WTC11 (cell line): ENCODE data around the gene CREG2. TPM values are rescaled to one million over a fixed set of nuclear protein-coding genes. Genes with fewer than 3 reads are reported as not detected.

Experiments
- ATAC-seq: fragments of 200-7000 bp; cut with Tn5 transposase; 2 replicates; pipeline ENCODE4 v1.10.0; 2021; ENCODE audit warnings: mild to moderate bottlenecking, moderate library complexity
- CTCF ChIA-PET: fragments of 300-600 bp; sonication (Branson Sonifier 250); formaldehyde crosslinking; loops from one replicate; lab custom pipeline; 2021; ENCODE audit warnings: antibody characterized with exemption; lab: Charles Lee
- POLR2A ChIA-PET: fragments of 350-600 bp; sonication (Branson Sonifier 250); formaldehyde crosslinking; loops from one replicate; lab custom pipeline; 2021; ENCODE audit warnings: antibody characterized with exemption; lab: Charles Lee
- DNase-seq: peaks from one replicate; pipeline ENCODE4 v3.0.0; 2021; ENCODE audit warnings: low spot score
- H3K27ac Mint-ChIP-seq: 2 replicates; pipeline ENCODE4 v1.8.0; 2021; ENCODE audit warnings: mixed read lengths
- H3K27me3 Mint-ChIP-seq: 2 replicates; pipeline ENCODE4 v1.8.0; 2021; ENCODE audit warnings: low read depth, mild to moderate bottlenecking, moderate library complexity, mixed read lengths
- H3K36me3 Mint-ChIP-seq: 2 replicates; pipeline ENCODE4 v1.8.0; 2021; ENCODE audit warnings: mixed read lengths
- H3K4me1 Mint-ChIP-seq: 2 replicates; pipeline ENCODE4 v1.8.0; 2022; ENCODE audit warnings: mixed read lengths
- H3K4me3 Mint-ChIP-seq: 2 replicates; pipeline ENCODE4 v1.8.0; 2021; ENCODE audit warnings: mild to moderate bottlenecking, moderate library complexity, mixed read lengths
- H3K9me3 Mint-ChIP-seq: 2 replicates; pipeline ENCODE4 v1.8.0; 2021; ENCODE audit warnings: mixed read lengths
- AFF4 ChIP-seq: sonication (generic); formaldehyde crosslinking; IDR thresholded peaks from 2 replicates; pipeline ENCODE4 v1.8.1; 2023; ENCODE audit warnings: mild to moderate bottlenecking, missing genetic modification reagents, borderline replicate concordance
- ATF3 ChIP-seq: sonication (generic); formaldehyde crosslinking; conservative IDR thresholded peaks from 2 replicates; pipeline ENCODE4 v1.8.1; 2022; ENCODE audit warnings: mild to moderate bottlenecking, missing genetic modification reagents
- CREB1 ChIP-seq: sonication (generic); formaldehyde crosslinking; IDR thresholded peaks from 2 replicates; pipeline ENCODE4 v1.8.0; 2023; ENCODE audit warnings: mild to moderate bottlenecking, missing genetic modification reagents
- E2F4 ChIP-seq: sonication (generic); formaldehyde crosslinking; IDR thresholded peaks from 2 replicates; pipeline ENCODE4 v1.8.1; 2022; ENCODE audit warnings: low read depth, mild to moderate bottlenecking, moderate library complexity, missing genetic modification reagents, borderline replicate concordance
- E2F5 ChIP-seq: sonication (generic); formaldehyde crosslinking; IDR thresholded peaks from 2 replicates; pipeline ENCODE4 v1.8.1; 2022; ENCODE audit warnings: mild to moderate bottlenecking, moderate library complexity, missing genetic modification reagents
- FOXK1 ChIP-seq: sonication (generic); formaldehyde crosslinking; IDR thresholded peaks from 2 replicates; pipeline ENCODE4 v1.8.0; 2022; ENCODE audit warnings: mild to moderate bottlenecking, moderate library complexity, missing genetic modification reagents
- GRHL2 ChIP-seq: fragments of 250-450 bp; sonication (Bioruptor Pico); IDR thresholded peaks from 2 replicates; pipeline ENCODE4 v1.8.0; 2022; ENCODE audit warnings: mild to moderate bottlenecking, moderate library complexity; ENCODE audit not compliant: insufficient replicate concordance, severe bottlenecking
- HMGA2 ChIP-seq: fragments of 250-450 bp; sonication (Bioruptor Pico); IDR thresholded peaks from 2 replicates; pipeline ENCODE4 v1.4.0; 2021; ENCODE audit warnings: mild to moderate bottlenecking, moderate library complexity
- MXD4 ChIP-seq: fragments of 250-450 bp; sonication (Bioruptor Pico); IDR thresholded peaks from 2 replicates; pipeline ENCODE4 v1.8.0; 2021; ENCODE audit warnings: mild to moderate bottlenecking, moderate library complexity, borderline replicate concordance
- MYBL2 ChIP-seq: sonication (generic); formaldehyde crosslinking; IDR thresholded peaks from 2 replicates; pipeline ENCODE4 v1.8.1; 2023; ENCODE audit warnings: mild to moderate bottlenecking, moderate library complexity, missing genetic modification reagents
- NFYB ChIP-seq: sonication (generic); formaldehyde crosslinking; conservative IDR thresholded peaks from 2 replicates; pipeline ENCODE4 v1.8.0; 2022; ENCODE audit warnings: low read depth, missing genetic modification reagents
- OVOL2 ChIP-seq: fragments of 250-450 bp; sonication (Bioruptor Pico); IDR thresholded peaks from 2 replicates; pipeline ENCODE4 v1.9.0; 2021; ENCODE audit warnings: mild to moderate bottlenecking, borderline replicate concordance
- PRRX2 ChIP-seq: fragments of 250-450 bp; sonication (Bioruptor Pico); IDR thresholded peaks from 2 replicates; pipeline ENCODE4 v1.8.0; 2021; ENCODE audit warnings: mild to moderate bottlenecking
- SMAD3 ChIP-seq: sonication (generic); formaldehyde crosslinking; IDR thresholded peaks from 2 replicates; pipeline ENCODE4 v1.8.0; 2022; ENCODE audit warnings: missing genetic modification reagents, mild to moderate bottlenecking, borderline replicate concordance
- SP1 ChIP-seq: sonication (generic); formaldehyde crosslinking; conservative IDR thresholded peaks from 2 replicates; pipeline ENCODE4 v1.8.1; 2022; ENCODE audit warnings: missing genetic modification reagents
- STAT6 ChIP-seq: sonication (generic); formaldehyde crosslinking; conservative IDR thresholded peaks from 2 replicates; pipeline ENCODE4 v1.8.1; 2023; ENCODE audit warnings: mild to moderate bottlenecking, low read depth, missing genetic modification reagents, moderate library complexity
- TEAD4 ChIP-seq: sonication (generic); formaldehyde crosslinking; IDR thresholded peaks from 2 replicates; pipeline ENCODE4 v1.8.0; 2022; ENCODE audit warnings: mild to moderate bottlenecking, missing genetic modification reagents
- TP53 ChIP-seq: sonication (generic); formaldehyde crosslinking; IDR thresholded peaks from 2 replicates; pipeline ENCODE4 v1.8.1; 2023; ENCODE audit warnings: mild to moderate bottlenecking, missing genetic modification reagents
- USF2 ChIP-seq: sonication (generic); formaldehyde crosslinking; IDR thresholded peaks from 2 replicates; pipeline ENCODE4 v1.8.1; 2023; ENCODE audit warnings: mild to moderate bottlenecking, missing genetic modification reagents, moderate library complexity
- ZBTB21 ChIP-seq: sonication (generic); formaldehyde crosslinking; IDR thresholded peaks from 2 replicates; pipeline ENCODE4 v1.8.1; 2023; ENCODE audit warnings: mild to moderate bottlenecking, missing genetic modification reagents, borderline replicate concordance
- ZNF121 ChIP-seq: sonication (generic); formaldehyde crosslinking; IDR thresholded peaks from 2 replicates; pipeline ENCODE4 v1.8.0; 2023; ENCODE audit warnings: missing genetic modification reagents
- ZNF232 ChIP-seq: sonication (generic); formaldehyde crosslinking; IDR thresholded peaks from 2 replicates; pipeline ENCODE4 v1.8.0; 2022; ENCODE audit warnings: mild to moderate bottlenecking, missing genetic modification reagents
- total RNA-seq: library from RNA; stranded (reverse); gene quantifications from 3 replicates; pipeline ENCODE4 v1.2.3, GENCODE V29; 2021

CREG2 gene
- total RNA-seq, 1 experiment from 2014 or later, result 1.6 TPM

- DNase-seq (no peak), ATAC-seq (no peak; the same call in 1 of the 2 replicates)
- POLR2A ChIA-PET, result no interaction called here
- H3K27me3 Mint-ChIP-seq, result no peaks in the 10 kb centered on the region
- H3K27ac Mint-ChIP-seq, result no peak overlapping the region
- no peak overlapping the region for H3K4me3 Mint-ChIP-seq
- H3K36me3 Mint-ChIP-seq, result no peaks in the 10 kb centered on the region
- TF ChIP-seq ATF3 (CRISPR knock-in tag), result no peak
- TF ChIP-seq GRHL2, result no peak
- TF ChIP-seq OVOL2 (CRISPR knock-in tag), result no peak
- no peak for TF ChIP-seq STAT6 (CRISPR knock-in tag)
- TF ChIP-seq USF2 (CRISPR knock-in tag), result no peak
- TF ChIP-seq PRRX2, result no peak
- TF ChIP-seq E2F4 (CRISPR knock-in tag), result no peak
- TF ChIP-seq E2F5 (CRISPR knock-in tag), result no peak
- no peak for TF ChIP-seq TP53 (CRISPR knock-in tag)
- no peak for TF ChIP-seq ZNF232 (CRISPR knock-in tag)
- CTCF ChIA-PET, result interaction anchor here (1.4 to 3.3 kb wide), 4 partner anchors 10 to 470 kb away, joined by 4 to 25 read pairs (median 9); partner anchors contain the start of gene CREG2
- no peaks in the 10 kb centered on the region for H3K9me3 Mint-ChIP-seq
- peaks cover 34% of the 10 kb centered on the region for H3K4me1 Mint-ChIP-seq
Measured at GRCh38 chr2:101361121-101361520, 26.2 kb downstream of the CREG2 start.

GRCh38 chr2:101360232-101360631 lies 27.1 kb downstream of the CREG2 start:
- ATAC-seq, result no peak
- POLR2A ChIA-PET, result no interaction called here
- H3K9me3 Mint-ChIP-seq, result no peaks in the 10 kb centered on the region
- no peak overlapping the region for H3K27ac Mint-ChIP-seq
- no peaks in the 10 kb centered on the region for H3K27me3 Mint-ChIP-seq
- peaks cover 38% of the 10 kb centered on the region for H3K4me1 Mint-ChIP-seq
- DNase-seq, result no peak
- no peak overlapping the region for H3K4me3 Mint-ChIP-seq
- CTCF ChIA-PET, result interaction anchor here (1.0 to 3.3 kb wide), 2 partner anchors 18 to 59 kb away, joined by 3 to 25 read pairs; no protein-coding TSS in a partner anchor
- no peaks in the 10 kb centered on the region for H3K36me3 Mint-ChIP-seq
- no peak for TF ChIP-seq MXD4 (CRISPR knock-in tag)
- TF ChIP-seq HMGA2, result no peak
- no peak for TF ChIP-seq ZNF121 (CRISPR knock-in tag)
- TF ChIP-seq TEAD4 (CRISPR knock-in tag), result no peak
- TF ChIP-seq AFF4, result no peak
- no peak for TF ChIP-seq NFYB (CRISPR knock-in tag)
- TF ChIP-seq SMAD3 (CRISPR knock-in tag), result no peak
- TF ChIP-seq MYBL2 (CRISPR knock-in tag), result no peak
- no peak for TF ChIP-seq CREB1
- no peak for TF ChIP-seq ZNF232 (CRISPR knock-in tag)
- no peak for TF ChIP-seq FOXK1 (CRISPR knock-in tag)
- TF ChIP-seq ZBTB21 (CRISPR knock-in tag), result no peak
- TF ChIP-seq SP1, result no peak
